ENCODE results near the gene MAF.

DNA sequence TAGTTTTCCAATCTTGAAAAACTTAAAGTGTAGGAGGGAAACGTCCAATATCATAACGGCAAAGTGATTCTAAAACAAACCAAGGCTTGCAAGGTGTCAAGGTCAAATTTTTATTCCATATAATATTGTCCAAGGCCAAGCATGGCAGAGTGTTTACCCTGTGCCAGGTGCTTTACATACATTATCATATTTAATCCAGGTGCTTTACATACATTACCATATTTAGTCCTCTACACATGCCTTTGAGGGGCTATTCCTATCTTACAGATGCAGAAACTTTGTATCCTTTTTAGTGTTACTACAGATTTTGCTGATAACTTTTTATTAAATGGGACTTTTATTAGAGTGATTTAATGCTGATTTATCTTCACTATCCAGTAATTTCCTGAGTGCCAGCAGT, 23.9 kb downstream of the MAF start:
- TF ChIP-seq, protein P1, sequence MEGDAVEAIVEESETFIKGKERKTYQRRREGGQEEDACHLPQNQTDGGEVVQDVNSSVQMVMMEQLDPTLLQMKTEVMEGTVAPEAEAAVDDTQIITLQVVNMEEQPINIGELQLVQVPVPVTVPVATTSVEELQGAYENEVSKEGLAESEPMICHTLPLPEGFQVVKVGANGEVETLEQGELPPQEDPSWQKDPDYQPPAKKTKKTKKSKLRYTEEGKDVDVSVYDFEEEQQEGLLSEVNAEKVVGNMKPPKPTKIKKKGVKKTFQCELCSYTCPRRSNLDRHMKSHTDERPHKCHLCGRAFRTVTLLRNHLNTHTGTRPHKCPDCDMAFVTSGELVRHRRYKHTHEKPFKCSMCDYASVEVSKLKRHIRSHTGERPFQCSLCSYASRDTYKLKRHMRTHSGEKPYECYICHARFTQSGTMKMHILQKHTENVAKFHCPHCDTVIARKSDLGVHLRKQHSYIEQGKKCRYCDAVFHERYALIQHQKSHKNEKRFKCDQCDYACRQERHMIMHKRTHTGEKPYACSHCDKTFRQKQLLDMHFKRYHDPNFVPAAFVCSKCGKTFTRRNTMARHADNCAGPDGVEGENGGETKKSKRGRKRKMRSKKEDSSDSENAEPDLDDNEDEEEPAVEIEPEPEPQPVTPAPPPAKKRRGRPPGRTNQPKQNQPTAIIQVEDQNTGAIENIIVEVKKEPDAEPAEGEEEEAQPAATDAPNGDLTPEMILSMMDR (conservative IDR thresholded peaks at IDR 0.05), result no peak
- TF ChIP-seq ZFX (IDR thresholded peaks at IDR 0.05), result no peak
